ENCODE results near the gene OMG.

Gene OMG

DNA sequence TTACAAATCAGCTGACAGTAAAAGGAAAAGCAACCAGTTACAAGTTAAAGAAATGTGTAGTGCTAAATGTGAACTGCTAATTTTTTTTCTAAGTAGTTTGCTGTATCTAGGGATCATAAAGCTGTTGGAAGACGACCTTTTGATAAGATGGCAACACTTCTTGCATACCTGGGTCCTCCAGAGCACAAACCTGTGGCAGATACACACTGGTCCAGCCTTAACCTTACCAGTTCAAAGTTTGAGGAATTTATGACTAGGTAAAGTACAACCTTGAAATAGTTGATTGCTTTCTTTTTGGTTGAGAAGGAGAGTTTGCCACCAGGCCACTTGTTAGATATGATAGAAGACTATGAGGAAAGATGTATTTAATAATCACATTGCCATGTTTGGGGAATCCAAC is 35.4 kb downstream of the OMG start:
- no peak for DNase-seq

- DNase-seq, result no peak
Observed at GRCh38 chr17:31260151-31260550, 36.9 kb downstream of the OMG start.

- DNase-seq, result no peak
Observed at GRCh38 chr17:31256936-31257335, 40.1 kb downstream of the OMG start.

DNA sequence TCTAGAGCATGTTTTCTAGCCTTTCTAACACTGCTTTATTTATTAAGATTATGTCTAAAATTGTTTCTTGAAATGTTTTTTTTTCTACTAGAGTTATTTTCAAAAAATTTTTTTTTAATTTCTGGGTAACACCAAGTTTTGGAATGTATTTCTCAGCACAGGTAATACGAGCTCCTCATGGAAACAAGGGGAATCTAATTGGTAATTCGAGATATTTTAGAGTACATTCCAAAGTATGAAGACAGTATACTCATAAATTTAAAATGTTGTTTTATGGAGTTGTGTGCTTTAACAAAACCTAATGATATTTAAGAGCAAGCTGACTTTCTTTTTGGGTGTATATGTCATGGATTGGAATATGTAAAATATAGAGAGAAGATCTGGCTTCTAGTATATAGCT is 42.4 kb downstream of the OMG start:
- no peak for DNase-seq

DNA sequence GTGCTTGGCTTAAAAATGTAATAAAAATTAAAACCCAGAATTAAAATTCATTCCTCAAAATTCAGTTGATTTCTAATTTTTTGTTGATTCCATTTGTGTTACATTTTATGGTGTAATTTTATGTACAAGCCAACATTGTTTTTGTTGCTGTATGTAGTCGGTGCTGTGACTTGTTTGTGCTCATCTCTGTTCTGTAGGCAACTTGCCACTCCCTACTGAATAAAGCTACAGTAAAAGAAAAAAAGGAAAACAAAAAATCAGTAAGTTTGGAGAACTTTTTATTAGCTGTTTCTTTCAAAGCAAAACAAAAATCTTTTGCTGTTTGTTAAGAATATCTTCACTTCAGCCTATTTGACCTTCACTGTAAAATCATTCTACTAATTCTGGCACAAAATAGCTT is 44.3 kb downstream of the OMG start:
- no peak for DNase-seq

DNA sequence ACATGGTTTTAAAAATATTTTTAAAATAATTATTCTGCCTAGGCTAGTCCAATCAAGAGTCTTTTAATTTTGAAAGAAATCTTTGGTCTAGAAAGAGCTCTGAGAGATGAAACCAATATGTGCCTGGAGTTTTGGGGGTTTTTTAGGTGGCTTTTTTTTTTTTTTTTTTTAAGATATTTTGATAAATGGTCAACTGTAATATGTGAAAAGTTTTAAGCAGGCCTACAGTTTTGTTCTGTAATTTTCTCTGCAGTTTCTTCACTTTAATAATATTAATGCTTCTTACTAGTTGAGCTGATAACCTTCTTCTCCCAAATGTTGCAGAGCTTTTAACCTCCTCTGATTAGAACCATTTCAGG is 45.1 kb downstream of the OMG start:
- DNase-seq, result no peak

DNA sequence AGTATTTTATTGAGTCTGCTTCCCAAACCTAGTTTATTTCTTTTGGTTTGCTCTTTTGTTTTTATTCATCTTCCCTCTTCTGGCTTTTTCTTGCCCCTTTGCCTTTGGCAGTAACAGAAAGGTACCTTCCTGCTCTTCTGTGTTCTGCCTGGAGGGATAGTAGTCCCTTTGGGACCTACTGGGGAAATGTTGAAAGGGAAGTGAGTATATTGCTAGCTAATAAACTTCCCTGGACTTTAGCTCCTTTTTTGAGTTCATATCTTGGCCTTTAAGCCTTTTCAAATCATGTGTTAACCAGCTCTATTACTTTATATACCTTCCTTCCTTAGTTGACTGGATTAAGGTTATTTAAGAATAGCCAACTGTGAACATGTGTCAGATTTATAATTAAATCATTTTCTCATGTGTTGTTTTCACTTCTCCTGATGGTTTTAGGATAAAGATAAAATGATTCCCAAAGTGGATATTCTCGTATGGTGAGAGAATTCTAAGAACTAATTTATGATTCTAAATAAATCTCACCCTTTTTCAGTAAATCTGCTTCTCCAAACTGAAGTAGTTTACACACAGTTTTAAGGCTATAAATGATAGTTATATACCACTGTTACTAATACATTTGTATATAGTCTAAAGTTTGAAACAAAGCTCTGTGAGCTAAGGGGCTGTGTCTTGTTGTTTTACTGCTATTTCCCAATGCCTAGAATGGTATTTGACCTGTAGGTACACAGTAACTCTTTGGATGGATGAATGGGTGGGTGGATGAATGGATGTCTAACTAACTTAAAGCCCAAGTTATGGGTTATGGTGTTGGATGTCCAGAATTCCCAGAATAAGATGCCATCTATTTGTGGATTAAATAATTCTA is 45.7 kb downstream of the OMG start:
- peak; percentile 5 for DNase-seq

DNA sequence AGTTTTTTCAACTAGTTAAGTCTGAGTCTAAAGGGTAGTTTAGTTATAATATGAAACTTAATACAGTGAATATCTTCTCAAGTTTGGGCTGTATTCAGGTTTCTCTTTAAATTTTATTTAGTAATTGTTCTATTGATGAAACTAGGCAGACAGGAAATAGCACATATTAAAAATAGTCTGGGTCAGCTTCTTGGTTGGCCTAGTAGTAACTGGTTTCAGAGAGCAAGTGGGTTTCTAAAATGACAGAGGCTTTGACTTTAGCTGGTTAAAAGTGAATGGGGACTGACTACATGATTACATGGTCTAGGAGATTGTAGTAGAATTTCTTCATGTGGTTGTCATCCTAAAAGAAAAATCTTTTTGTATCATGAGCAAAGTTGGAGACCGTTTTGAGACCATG is 46.8 kb downstream of the OMG start:
- no peak for DNase-seq

DNA sequence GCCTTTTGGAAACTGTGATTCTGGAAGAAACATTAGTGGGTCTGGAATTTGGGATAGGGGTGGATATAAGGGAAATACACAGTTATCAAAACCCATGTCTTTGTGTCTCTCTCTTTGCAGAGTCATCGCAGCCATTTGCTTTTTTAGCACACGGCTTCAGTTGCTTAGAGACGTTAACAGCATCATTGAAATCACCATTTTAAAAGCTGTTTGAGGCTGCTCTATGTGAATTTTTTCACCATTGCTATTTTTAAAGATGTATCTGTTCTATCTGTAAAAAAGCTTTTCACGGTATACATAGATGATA is 47.3 kb downstream of the OMG start:
- DNase-seq, result no peak

DNA sequence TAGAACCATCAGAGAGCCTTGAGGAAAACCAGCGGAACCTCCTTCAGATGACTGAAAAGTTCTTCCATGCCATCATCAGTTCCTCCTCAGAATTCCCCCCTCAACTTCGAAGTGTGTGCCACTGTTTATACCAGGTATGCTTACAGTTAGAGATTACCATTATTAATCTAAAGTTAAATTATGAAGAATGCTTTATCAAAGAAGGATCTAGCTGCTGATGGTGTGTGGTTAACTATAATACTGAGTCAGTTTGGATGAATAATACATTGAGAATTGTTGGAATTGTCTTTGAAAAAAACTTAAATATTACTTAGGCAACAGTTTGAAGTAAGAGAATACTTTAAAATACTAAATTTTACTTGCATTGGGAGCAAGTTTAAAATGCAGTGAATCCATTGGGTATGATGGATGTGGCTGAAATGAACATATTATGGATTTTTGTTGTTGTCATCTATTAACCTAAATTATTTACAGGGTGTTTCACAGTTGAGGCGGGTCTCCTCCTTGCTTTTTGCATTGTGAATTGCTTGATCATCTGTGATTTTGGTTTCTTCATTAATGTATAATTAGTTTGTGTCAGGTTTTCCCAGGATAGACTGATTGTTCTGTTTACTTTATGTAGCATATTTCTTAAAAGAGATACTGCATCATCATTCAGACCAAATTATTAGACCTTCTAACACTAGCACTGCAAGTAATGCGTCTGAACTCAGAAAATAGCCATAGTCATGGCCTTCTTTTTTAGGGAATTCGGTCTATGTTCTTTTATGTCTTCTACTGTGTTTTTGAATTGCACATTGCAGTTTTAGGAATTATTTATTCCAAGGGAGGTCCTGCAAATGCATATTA is 47.8 kb downstream of the OMG start:
- DNase-seq, result no peak

Data from NCI-H69 (cell line).